ENCODE data around the gene CELA3B. TPM values are rescaled to one million over a fixed set of nuclear protein-coding genes. Genes with fewer than 3 reads are reported as not detected.
A peak's percentile ranks its signal among the peaks of the same experiment; 100 is the strongest.
"Not testable (repeated sequence)": the region's sequence is repeated elsewhere in the genome, so short reads cannot be mapped to it uniquely, and the experiment has no call there.

Gene CELA3B
- total RNA-seq, 4 donors from 2014 or later, result not detected

DNA sequence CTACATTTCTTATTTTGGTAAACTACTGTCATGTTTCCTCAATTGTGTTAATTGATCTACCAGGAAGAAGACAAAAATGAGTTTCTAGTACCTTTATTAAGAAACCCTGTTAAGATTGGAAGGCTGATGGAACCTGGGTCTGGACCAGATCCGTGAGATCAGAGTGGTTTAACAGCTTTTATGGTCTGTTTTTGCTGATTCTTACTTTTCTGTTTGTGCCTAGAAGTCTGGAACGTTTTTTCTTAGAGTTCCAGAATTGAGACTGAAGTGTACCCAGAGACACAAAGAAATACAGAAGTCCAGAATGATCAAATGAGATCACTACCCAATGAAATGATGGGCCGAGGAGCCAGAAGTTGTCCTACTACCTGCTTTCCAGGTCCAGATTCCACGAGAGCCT is 53.2 kb downstream of the CELA3B start:
- DNase-seq, result no peak
- Histone ChIP-seq H3K36me3 (no peaks in the 10 kb centered on the region), H3K9me3 (no peaks in the 10 kb centered on the region), H3K4me1 (peaks cover 0 to 28% (median 0%) of the 10 kb centered on the region in 4 donors), H3K4me3 (no peak overlapping the region), H3K27me3 (no peaks in the 10 kb centered on the region), H3K27ac (no peak overlapping the region)
- TF ChIP-seq POLR2A (IDR thresholded peaks at IDR 0.05), result no peak
- TF ChIP-seq CTCF (IDR thresholded peaks at IDR 0.05), result no peak

DNA sequence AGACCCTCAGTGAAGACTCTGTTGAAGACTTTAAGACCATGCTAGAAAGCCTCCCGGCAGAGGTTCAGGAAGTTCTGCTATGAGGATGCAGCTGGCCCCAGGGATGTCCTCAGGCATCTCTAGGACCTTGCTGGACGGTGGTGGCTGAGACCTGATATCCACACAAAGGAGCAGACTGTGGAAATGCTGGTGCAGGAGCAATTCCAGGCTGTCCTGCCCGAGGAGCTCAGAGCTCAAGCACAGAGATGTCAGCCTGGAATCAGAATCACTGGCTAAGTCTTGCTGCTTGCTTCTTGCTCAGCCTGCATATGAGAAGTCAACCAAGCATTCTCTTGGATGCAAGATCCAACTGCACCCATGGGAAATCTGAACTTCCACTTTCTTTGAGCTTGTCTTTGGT is 53.7 kb downstream of the CELA3B start:
- peaks cover 0 to 28% (median 0%) of the 10 kb centered on the region in 4 donors for H3K4me1 ChIP-seq
- H3K27ac ChIP-seq, result peak overlapping the region in 1 of 4 donors; percentile 22
- no peaks in the 10 kb centered on the region for H3K27me3 ChIP-seq
- no peaks in the 10 kb centered on the region for H3K9me3 ChIP-seq
- H3K4me3 ChIP-seq, result no peak overlapping the region
- DNase-seq, result no peak
- TF ChIP-seq CTCF (IDR thresholded peaks at IDR 0.05) (no peak), POLR2A (IDR thresholded peaks at IDR 0.05) (no peak)
- H3K36me3 ChIP-seq, result no peaks in the 10 kb centered on the region

- H3K4me3 ChIP-seq, result peak overlapping the region in 1 of 4 donors; percentile 12
- no peaks in the 10 kb centered on the region for H3K36me3 ChIP-seq
- no peaks in the 10 kb centered on the region for H3K27me3 ChIP-seq
Observed at GRCh38 chr1:22031214-22031962, 54.6 kb downstream of the CELA3B start.

DNA sequence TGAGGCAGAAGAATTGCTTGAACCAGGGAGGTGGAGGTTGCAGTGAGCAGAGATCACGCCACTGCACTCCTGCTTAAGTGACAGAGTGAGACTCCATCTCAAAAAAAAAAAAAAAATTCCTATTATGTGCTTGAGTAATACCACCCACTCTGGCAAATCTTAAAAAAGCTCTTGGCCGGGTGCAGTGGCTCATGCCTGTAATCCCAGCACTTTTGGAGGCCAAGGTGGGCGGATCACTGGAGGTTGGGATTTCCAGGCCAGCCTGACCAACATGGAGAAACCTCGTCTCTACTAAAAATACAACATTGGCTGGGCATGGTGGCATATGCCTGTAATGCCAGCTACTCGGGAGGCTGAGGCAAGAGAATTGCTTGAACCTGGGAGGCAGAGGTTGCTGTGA is 58.0 kb downstream of the CELA3B start:
- DNase-seq, H3K27ac ChIP-seq, H3K4me3 ChIP-seq, H3K27me3 ChIP-seq, H3K36me3 ChIP-seq, H3K9me3 ChIP-seq: not testable (repeated sequence)
- peaks cover 0 to 29% (median 1%) of the 10 kb centered on the region in 4 donors for H3K4me1 ChIP-seq

More at GRCh38 chr1:22031214-22031962, 54.6 kb downstream of the CELA3B start:
- TF ChIP-seq POLR2A (IDR thresholded peaks at IDR 0.05) (no peak), CTCF (IDR thresholded peaks at IDR 0.05) (no peak)
- H3K9me3 ChIP-seq, result no peaks in the 10 kb centered on the region
- peak; percentile 25 to 63 (median 52) for DNase-seq
- peak overlapping the region; percentile 39 to 69 (median 58) for H3K27ac ChIP-seq
- peaks cover 0 to 24% (median 0%) of the 10 kb centered on the region in 4 donors for H3K4me1 ChIP-seq

- no peak for DNase-seq
- no peaks in the 10 kb centered on the region for H3K36me3 ChIP-seq
- H3K9me3 ChIP-seq, result no peaks in the 10 kb centered on the region
- H3K27ac ChIP-seq, result no peak overlapping the region
- H3K4me1 ChIP-seq, result peaks cover 0 to 11% (median 7%) of the 10 kb centered on the region in 4 donors
- no peak for TF ChIP-seq POLR2A (IDR thresholded peaks at IDR 0.05)
- no peak overlapping the region for H3K4me3 ChIP-seq
- H3K27me3 ChIP-seq, result no peaks in the 10 kb centered on the region
Observed at GRCh38 chr1:22037520-22037919, 60.7 kb downstream of the CELA3B start.

DNA sequence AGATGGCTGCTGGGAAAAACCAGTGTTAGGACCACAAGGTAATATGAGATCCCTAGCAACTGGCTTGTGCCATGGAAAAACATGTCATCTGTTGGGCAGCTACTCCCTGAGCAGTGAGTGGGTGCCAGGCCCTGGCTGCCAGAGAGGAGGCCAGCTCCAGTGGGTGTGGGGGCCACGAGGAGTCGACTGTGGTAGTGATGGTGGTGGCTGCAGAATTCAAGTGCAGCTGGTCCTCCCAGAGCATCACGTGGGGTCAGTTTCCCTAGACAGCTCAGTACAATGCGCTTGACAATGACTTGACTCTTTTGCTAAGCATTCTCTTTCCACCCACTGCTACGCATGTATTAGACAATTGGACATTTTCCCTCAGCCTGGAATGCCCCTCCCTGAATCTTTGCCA is 61.2 kb downstream of the CELA3B start:
- Histone ChIP-seq H3K4me1 (peaks cover 0 to 11% (median 7%) of the 10 kb centered on the region in 4 donors), H3K27ac (no peak overlapping the region), H3K9me3 (no peaks in the 10 kb centered on the region), H3K27me3 (no peaks in the 10 kb centered on the region), H3K36me3 (no peaks in the 10 kb centered on the region), H3K4me3 (no peak overlapping the region)
- no peak for DNase-seq
- TF ChIP-seq POLR2A (IDR thresholded peaks at IDR 0.05) (no peak), CTCF (IDR thresholded peaks at IDR 0.05) (no peak)

Small RNA genes within 50 kb of the gene (small RNA-seq; reads per million reads assigned to genes)
- gene RN7SL186P, result 0 reads per million in 2 donors
- 0 reads per million in 2 donors for gene RN7SL386P
- 0 reads per million in 2 donors for gene RNU6-1022P
- 0 reads per million in 2 donors for gene RNU6-776P

Other genes with a start within 250 kb of the CELA3B start
- gene USP48, start 193.9 kb upstream of the CELA3B start, total RNA-seq, result 100 to 1,000 TPM in 1 of 4 donors, 10 to 100 TPM in 3; 35.4 to 198 (median 50.7) TPM
- 1 to 10 TPM in 1 of 4 donors, under 1 TPM in 2, not detected in 1; 0.38 to 3.3 (median 0.80) TPM for gene LDLRAD2, start 164.8 kb upstream of the CELA3B start, total RNA-seq
- 100 to 1,000 TPM in 3 of 4 donors, 10 to 100 TPM in 1; 68.7 to 199 (median 122) TPM for gene HSPG2, start 39.7 kb upstream of the CELA3B start, total RNA-seq
- not detected for gene CELA3A, start 24.6 kb downstream of the CELA3B start, total RNA-seq
- gene CDC42, start 75.7 kb downstream of the CELA3B start, total RNA-seq, result 100 to 1,000 TPM in 3 of 4 donors, 10 to 100 TPM in 1; 89.6 to 224 (median 157) TPM
- gene WNT4, start 166.1 kb downstream of the CELA3B start, total RNA-seq, result 1 to 10 TPM; 1.4 to 5.0 (median 2.5) TPM

All from Peyer's patch (tissue), 4 donors.